Immature natural killer cell (primary cell): Measurements from ENCODE around the gene ZNF497. TPM values are rescaled to one million over a fixed set of nuclear protein-coding genes. Genes with fewer than 3 reads are reported as not detected.
"Not testable (repeated sequence)": the region's sequence is repeated elsewhere in the genome, so short reads cannot be mapped to it uniquely, and the experiment has no call there.

Experiments used
- DNase-seq, 3 donors: peaks; one replicate each; pipeline ENCODE4 v3.0.0; 2022; ENCODE audit warnings: mixed read lengths in 1 of 3
- H3K27ac Mint-ChIP-seq, 6 donors: one replicate each; pipeline ENCODE4 v1.8.0; 2020; ENCODE audit warnings: mixed read lengths in 6 of 6, mild to moderate bottlenecking in 5 of 6, inconsistent platforms in 4 of 6, moderate library complexity in 3 of 6
- H3K27me3 Mint-ChIP-seq, 3 donors: one replicate each; pipeline ENCODE4 v1.8.0; 2020 to 2021; ENCODE audit warnings: low read depth in 3 of 3, mild to moderate bottlenecking in 3 of 3, mixed read lengths in 3 of 3, moderate library complexity in 3 of 3, inconsistent platforms in 1 of 3
- H3K36me3 Mint-ChIP-seq, 3 donors: one replicate each; pipeline ENCODE4 v1.8.0; 2020; ENCODE audit warnings: mixed read lengths in 3 of 3, inconsistent platforms in 2 of 3, mild to moderate bottlenecking in 2 of 3
- H3K4me1 Mint-ChIP-seq, 2 donors: one replicate each; pipeline ENCODE4 v1.8.0; 2020; ENCODE audit warnings: inconsistent platforms in 2 of 2, mild to moderate bottlenecking in 2 of 2, mixed read lengths in 2 of 2, moderate library complexity in 1 of 2
- H3K4me3 Mint-ChIP-seq, 5 donors: one replicate each; pipeline ENCODE4 v1.8.0; 2020; ENCODE audit warnings: mild to moderate bottlenecking in 5 of 5, mixed read lengths in 5 of 5, inconsistent platforms in 3 of 5, moderate library complexity in 3 of 5
- H3K9me3 Mint-ChIP-seq, 6 donors: one replicate each; pipeline ENCODE4 v1.8.0; 2020; ENCODE audit warnings: mild to moderate bottlenecking in 6 of 6, mixed read lengths in 6 of 6, inconsistent platforms in 4 of 6, moderate library complexity in 3 of 6
- polyA plus RNA-seq, 3 donors: library from polyadenylated mRNA; unstranded; fragments of 300-500 nt; fragmentation: Illumina TruSeq; gene quantifications; one replicate each; pipeline ENCODE4 v1.2.3, GENCODE V29; 2021

Gene ZNF497
- polyA plus RNA-seq, 3 donors from 2014 or later: 0.40 to 0.91 (median 0.62) TPM

DNA sequence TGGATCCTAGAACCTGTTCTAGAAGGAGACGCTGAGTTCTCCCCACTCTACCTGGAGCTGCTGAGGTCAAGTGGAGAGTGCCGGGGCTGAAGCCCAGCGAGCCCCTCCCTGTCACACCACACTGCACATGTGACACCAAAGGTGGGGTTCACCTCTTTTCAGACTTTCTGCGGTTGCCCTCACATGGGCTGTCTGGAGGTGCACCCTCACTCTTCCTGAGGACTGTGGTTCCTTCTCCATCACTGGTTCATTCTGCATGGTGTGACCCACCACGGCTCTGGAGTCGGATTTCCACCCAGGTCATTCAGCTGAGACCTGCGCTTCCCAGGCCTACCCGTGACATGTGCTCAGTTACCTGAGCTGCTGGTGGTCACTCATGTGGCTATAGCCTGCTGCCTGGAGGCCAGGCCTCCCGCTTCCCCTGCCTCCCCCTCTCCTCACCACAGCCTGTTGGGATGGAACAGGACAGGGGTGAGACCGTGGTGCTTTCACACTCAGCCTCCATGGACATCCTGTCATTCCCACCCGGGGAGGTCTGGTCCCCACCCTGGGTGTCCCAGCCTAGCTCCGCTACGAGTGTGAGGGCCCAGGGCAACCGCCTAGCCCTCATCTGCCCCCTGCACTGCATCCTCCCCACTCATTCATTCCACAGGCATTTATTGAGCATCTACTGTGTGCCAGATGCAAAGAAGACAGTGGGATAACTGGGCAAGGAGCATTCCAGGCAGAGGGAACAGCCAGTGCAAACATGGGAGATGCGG is 8.7 kb downstream of the ZNF497 start:
- Mint-ChIP-seq H3K4me1 (peaks cover 0 to 9% of the 10 kb centered on the region in 2 donors), H3K9me3 (no peaks in the 10 kb centered on the region), H3K4me3 (peak overlapping the region in 1 of 5 donors; percentile 44), H3K27me3 (peaks cover 0 to 7% (median 6%) of the 10 kb centered on the region in 3 donors), H3K36me3 (peaks cover 0 to 5% (median 3%) of the 10 kb centered on the region in 3 donors), H3K27ac (no peak overlapping the region)
- no peak for DNase-seq

DNA sequence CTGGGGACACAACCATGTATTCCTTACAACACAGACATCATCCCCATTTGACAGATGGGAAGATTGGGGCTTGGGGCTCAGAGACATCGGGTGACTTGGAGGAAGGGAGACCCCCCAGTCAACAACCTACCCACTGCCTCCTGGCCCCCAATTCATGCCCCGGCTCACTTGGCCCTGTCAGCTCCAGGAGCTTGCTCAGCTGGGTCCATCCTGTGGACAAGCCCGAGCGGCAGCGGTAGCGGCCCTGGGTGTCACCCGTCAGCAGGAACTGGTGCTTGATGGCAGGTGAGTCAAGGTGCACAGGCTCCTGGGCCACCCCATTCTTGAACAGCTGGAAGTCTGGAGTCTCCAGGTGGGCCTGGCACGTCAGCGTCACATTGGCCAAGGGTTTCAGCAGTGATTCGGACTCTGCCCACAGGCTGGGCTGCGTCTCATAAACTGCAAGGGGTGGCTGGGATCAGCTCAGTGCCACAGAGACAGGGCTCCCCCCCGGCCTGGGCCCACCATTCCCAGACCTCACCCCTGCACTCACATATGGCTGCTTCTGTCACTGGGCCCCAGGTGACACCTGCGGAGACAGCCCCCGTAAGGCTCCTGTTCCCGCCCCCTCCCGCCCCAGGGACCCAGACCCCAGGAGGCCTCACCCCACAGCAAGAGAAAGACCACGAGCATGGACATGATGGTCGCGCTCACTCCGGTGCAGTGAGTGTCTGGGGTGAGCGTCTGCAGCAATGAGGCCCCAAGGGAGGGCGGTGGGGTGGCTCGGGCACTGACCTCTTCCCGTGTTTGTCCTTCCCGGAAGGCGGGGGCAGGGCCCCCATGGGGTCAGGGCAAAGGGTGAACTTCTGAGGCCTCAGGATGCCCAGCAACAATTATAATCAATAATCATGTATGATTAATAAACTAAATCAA is 9.5 kb downstream of the ZNF497 start, which contains the start of gene A1BG:
TSS of gene A1BG (minus strand) at position 733 of the 912 bp plus-strand sequence. CDS start at position 678, 55 bp downstream.
- Mint-ChIP-seq H3K9me3 (no peaks in the 10 kb centered on the region), H3K27me3 (peaks cover 2 to 7% (median 4%) of the 10 kb centered on the region in 3 donors), H3K4me3 (peak within 1 kb of the TSS in 1 of 5 donors; percentile 44), H3K27ac (no peak within 1 kb of the TSS), H3K4me1 (peaks cover 8 to 10% of the 10 kb centered on the region in 2 donors), H3K36me3 (peaks cover 0 to 5% (median 3%) of the 10 kb centered on the region in 3 donors)
- DNase-seq: no peak

GRCh38 chr19:58351990-58352755 is 10.4 kb downstream of the ZNF497 start:
- DNase-seq: no peak
- Mint-ChIP-seq H3K27me3 (peaks cover 2 to 9% (median 6%) of the 10 kb centered on the region in 3 donors), H3K27ac (no peak overlapping the region), H3K4me1 (peaks cover 11 to 13% of the 10 kb centered on the region in 2 donors), H3K9me3 (no peaks in the 10 kb centered on the region), H3K4me3 (peak overlapping the region in 1 of 5 donors; percentile 27), H3K36me3 (peaks cover 0 to 5% (median 3%) of the 10 kb centered on the region in 3 donors)

- no peak for DNase-seq
- Mint-ChIP-seq H3K36me3 (peaks cover 0 to 5% (median 3%) of the 10 kb centered on the region in 3 donors), H3K9me3 (no peaks in the 10 kb centered on the region), H3K27ac (no peak overlapping the region), H3K4me1 (peaks cover 13 to 14% of the 10 kb centered on the region in 2 donors), H3K27me3 (peaks cover 2 to 9% (median 6%) of the 10 kb centered on the region in 3 donors), H3K4me3 (no peak overlapping the region)
Observed at GRCh38 chr19:58351558-58351878, 11.0 kb downstream of the ZNF497 start.

DNA sequence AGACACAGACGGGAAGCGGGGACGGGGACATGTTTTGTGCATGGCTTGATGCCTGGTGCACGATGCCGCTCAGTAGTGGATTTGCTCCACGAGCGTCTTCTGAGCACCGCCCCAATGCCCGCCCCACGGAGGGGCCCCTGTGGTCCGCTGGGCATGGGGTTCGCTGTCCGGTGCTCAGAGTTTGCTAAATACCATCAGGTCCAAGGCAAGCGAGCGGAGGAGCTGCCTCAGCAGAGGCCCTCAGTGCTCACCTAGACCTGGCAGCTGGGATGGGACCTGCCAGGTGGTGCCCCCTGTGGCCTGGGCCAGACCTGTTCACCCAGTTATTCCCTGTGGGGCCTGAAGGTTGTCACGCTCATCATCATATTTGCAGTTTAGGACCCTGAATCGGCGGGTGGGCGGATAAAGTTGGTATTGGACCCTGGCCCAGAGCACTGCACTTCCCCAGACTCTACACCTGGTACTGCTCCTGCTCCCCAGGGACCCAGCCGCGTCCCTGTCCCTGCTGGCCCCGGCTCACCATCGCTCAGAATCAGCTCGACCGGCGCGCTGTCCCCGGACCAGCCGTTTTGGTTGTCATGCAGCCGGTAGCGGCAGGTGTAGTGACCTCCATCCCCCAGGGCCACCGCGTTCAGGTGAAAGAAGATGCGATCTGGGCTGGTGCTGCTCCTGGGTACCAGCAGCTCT is 11.5 kb downstream of the ZNF497 start:
- no peak overlapping the region for H3K27ac Mint-ChIP-seq
- no peak overlapping the region for H3K4me3 Mint-ChIP-seq
- H3K36me3 Mint-ChIP-seq: peaks cover 0 to 5% (median 3%) of the 10 kb centered on the region in 3 donors
- no peaks in the 10 kb centered on the region for H3K9me3 Mint-ChIP-seq
- DNase-seq: no peak
- peaks cover 2 to 9% (median 6%) of the 10 kb centered on the region in 3 donors for H3K27me3 Mint-ChIP-seq
- H3K4me1 Mint-ChIP-seq: peaks cover 13% of the 10 kb centered on the region in 2 donors

GRCh38 chr19:58350001-58350861 is 12.3 kb downstream of the ZNF497 start:
- DNase-seq: no peak
- H3K36me3 Mint-ChIP-seq: peaks cover 0 to 5% (median 3%) of the 10 kb centered on the region in 3 donors
- peaks cover 15 to 21% of the 10 kb centered on the region in 2 donors for H3K4me1 Mint-ChIP-seq
- H3K27me3 Mint-ChIP-seq: peaks cover 2 to 14% (median 6%) of the 10 kb centered on the region in 3 donors
- H3K4me3 Mint-ChIP-seq: no peak overlapping the region
- H3K27ac Mint-ChIP-seq: no peak overlapping the region
- no peaks in the 10 kb centered on the region for H3K9me3 Mint-ChIP-seq

DNA sequence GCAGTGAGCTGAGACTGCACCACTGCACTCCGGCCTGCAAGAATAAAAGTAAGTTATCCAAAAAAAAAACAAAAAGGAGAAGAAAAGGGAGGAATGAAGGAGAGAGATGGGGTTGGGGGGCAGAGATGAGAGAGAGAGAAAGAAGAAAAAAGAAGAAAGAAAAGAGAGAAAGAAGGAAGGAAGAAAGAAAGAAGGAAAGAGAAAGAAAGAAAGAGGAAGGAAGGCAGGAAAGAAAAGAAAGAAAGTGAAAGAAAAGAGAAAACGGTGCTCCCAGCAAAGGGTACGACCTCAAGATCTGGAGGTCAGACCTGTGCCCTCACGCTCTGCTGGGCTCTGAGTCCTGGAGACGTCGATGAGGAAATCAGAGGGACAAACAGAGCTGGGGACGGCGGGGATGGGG is 13.0 kb downstream of the ZNF497 start:
- peaks cover 2 to 14% (median 6%) of the 10 kb centered on the region in 3 donors for H3K27me3 Mint-ChIP-seq
- H3K9me3 Mint-ChIP-seq: no peaks in the 10 kb centered on the region
- no peak overlapping the region for H3K4me3 Mint-ChIP-seq
- DNase-seq: no peak
- no peak overlapping the region for H3K27ac Mint-ChIP-seq
- H3K4me1 Mint-ChIP-seq: peaks cover 15 to 21% of the 10 kb centered on the region in 2 donors
- peaks cover 0 to 5% (median 3%) of the 10 kb centered on the region in 3 donors for H3K36me3 Mint-ChIP-seq

GRCh38 chr19:58348080-58348479 is 14.5 kb downstream of the ZNF497 start:
- DNase-seq, H3K9me3 Mint-ChIP-seq, H3K36me3 Mint-ChIP-seq: not testable (repeated sequence)
- Mint-ChIP-seq H3K27me3 (peaks cover 2 to 14% (median 4%) of the 10 kb centered on the region in 3 donors), H3K27ac (peak overlapping the region in 3 of 6 donors; percentile 72 to 89 (median 82)), H3K4me1 (peaks cover 15 to 21% of the 10 kb centered on the region in 2 donors), H3K4me3 (peak overlapping the region; percentile 79 to 92 (median 86))

GRCh38 chr19:58346961-58347929 is 15.3 kb downstream of the ZNF497 start:
- Mint-ChIP-seq H3K36me3 (peaks cover 0 to 8% (median 7%) of the 10 kb centered on the region in 3 donors), H3K4me3 (peak overlapping the region; percentile 79 to 92 (median 86))
- peak; percentile 32 to 58 (median 49) for DNase-seq

GRCh38 chr19:58345558-58345957 is 17.0 kb downstream of the ZNF497 start:
- peaks cover 2 to 10% (median 5%) of the 10 kb centered on the region in 3 donors for H3K27me3 Mint-ChIP-seq
- peaks cover 9 to 19% (median 14%) of the 10 kb centered on the region in 3 donors for H3K36me3 Mint-ChIP-seq
- H3K4me1 Mint-ChIP-seq: peaks cover 15 to 21% of the 10 kb centered on the region in 2 donors
- peaks cover 0 to 2% (median 0%) of the 10 kb centered on the region in 6 donors for H3K9me3 Mint-ChIP-seq
- H3K27ac Mint-ChIP-seq: peak overlapping the region in 4 of 6 donors; percentile 4 to 54 (median 10)
- DNase-seq: no peak
- H3K4me3 Mint-ChIP-seq: peak overlapping the region; percentile 59 to 87 (median 74)

More at GRCh38 chr19:58346961-58347929, 15.3 kb downstream of the ZNF497 start:
- Mint-ChIP-seq H3K27me3 (peaks cover 2 to 13% (median 7%) of the 10 kb centered on the region in 3 donors), H3K27ac (peak overlapping the region in 5 of 6 donors; percentile 57 to 89 (median 72)), H3K9me3 (peaks cover 0 to 2% (median 0%) of the 10 kb centered on the region in 6 donors), H3K4me1 (peaks cover 15 to 21% of the 10 kb centered on the region in 2 donors)
